ENCODE results near the gene HSD17B3. TPM values are rescaled to one million over a fixed set of nuclear protein-coding genes. Genes with fewer than 3 reads are reported as not detected.
"Not testable (repeated sequence)": the region's sequence is repeated elsewhere in the genome, so short reads cannot be mapped to it uniquely, and the experiment has no call there.

Gene HSD17B3
- total and polyA plus RNA-seq, 5 donors from 2014 or later: 1.5 TPM; not detected in 4

GRCh38 chr9:96321515-96321914 lies 19.5 kb upstream of the HSD17B3 start:
- Mint-ChIP-seq H3K36me3 (peaks cover 11% of the 10 kb centered on the region), H3K27ac (no peak overlapping the region)

GRCh38 chr9:96320749-96321280 lies 18.8 kb upstream of the HSD17B3 start:
- no peak overlapping the region for H3K4me3 Mint-ChIP-seq
- no peaks in the 10 kb centered on the region for H3K9me3 ChIP-seq (ENCODE audit: control insufficient read depth in 2 of 2, low read length in 2 of 2)
- peak overlapping the region in 1 of 3 donors; percentile 11 for H3K27ac Mint-ChIP-seq

More at GRCh38 chr9:96321515-96321914, 19.5 kb upstream of the HSD17B3 start:
- peaks cover 0 to 2% (median 0%) of the 10 kb centered on the region in 4 donors for H3K4me1 Mint-ChIP-seq
- ATAC-seq (ENCODE audit: low read depth in 2 of 2): no peak
- no peak for DNase-seq
- Histone ChIP-seq H3K4me3 (ENCODE audit: low read depth, low read length) (no peak overlapping the region), H3K9me3 (ENCODE audit: control insufficient read depth in 2 of 2, low read length in 2 of 2) (no peaks in the 10 kb centered on the region), H3K27me3 (ENCODE audit: control insufficient read depth, insufficient read depth, low read length) (no peaks in the 10 kb centered on the region), H3K4me1 (ENCODE audit: control insufficient read depth, insufficient read depth, low read length, poor library complexity, severe bottlenecking) (no peaks in the 10 kb centered on the region), H3K27ac (ENCODE audit: insufficient read depth, low read length, poor library complexity, severe bottlenecking) (no peak overlapping the region), H3K36me3 (ENCODE audit: control insufficient read depth, insufficient read depth, low read length) (peaks cover 4% of the 10 kb centered on the region)
- no peaks in the 10 kb centered on the region for H3K9me3 Mint-ChIP-seq
- H3K27me3 Mint-ChIP-seq: peaks cover 4% of the 10 kb centered on the region
- no peak overlapping the region for H3K4me3 Mint-ChIP-seq

DNA sequence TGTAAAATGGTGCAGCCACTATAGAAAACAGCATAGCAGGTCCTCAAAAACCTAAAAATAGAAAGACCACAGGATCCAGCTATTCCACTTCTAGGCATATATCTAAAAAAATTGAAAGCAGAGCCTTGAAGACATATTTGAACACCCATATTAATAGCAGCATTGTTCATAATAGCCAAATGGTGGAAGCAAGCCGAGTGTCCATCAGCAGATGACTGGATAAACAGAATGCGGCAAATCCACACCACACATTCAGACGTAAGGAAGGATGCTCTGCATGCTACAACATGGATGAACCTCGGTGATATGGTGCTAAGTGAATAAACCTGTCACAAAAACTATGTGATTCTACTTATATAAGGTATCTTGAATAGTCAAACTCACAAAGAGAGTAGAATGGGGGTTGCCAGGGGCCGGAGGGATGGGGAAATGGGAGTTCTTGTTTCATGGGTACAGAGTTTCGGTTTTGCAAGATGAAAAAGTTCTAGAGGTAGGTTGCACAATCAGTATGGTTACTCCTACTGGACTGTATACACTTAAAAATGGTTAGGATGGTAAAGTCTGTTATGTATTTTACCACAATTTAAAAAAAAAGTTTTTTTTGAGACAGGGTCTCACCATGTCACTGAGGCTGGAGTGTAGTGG lies 17.1 kb upstream of the HSD17B3 start:
- H3K36me3 ChIP-seq (ENCODE audit: control insufficient read depth, insufficient read depth, low read length): peaks cover 4% of the 10 kb centered on the region
- peaks cover 0 to 2% (median 0%) of the 10 kb centered on the region in 7 donors for H3K9me3 Mint-ChIP-seq
- H3K27ac Mint-ChIP-seq: no peak overlapping the region
- H3K27me3 Mint-ChIP-seq: peaks cover 4% of the 10 kb centered on the region
- ATAC-seq (ENCODE audit: low read depth in 2 of 2) (no peak), DNase-seq (no peak)
- peaks cover 14% of the 10 kb centered on the region for H3K36me3 Mint-ChIP-seq
- H3K4me1 ChIP-seq (ENCODE audit: control insufficient read depth, insufficient read depth, low read length, poor library complexity, severe bottlenecking): no peaks in the 10 kb centered on the region
- H3K9me3 ChIP-seq (ENCODE audit: control insufficient read depth in 2 of 2, low read length in 2 of 2): no peaks in the 10 kb centered on the region
- no peak overlapping the region for H3K27ac ChIP-seq (ENCODE audit: insufficient read depth, low read length, poor library complexity, severe bottlenecking)
- H3K4me3 Mint-ChIP-seq: no peak overlapping the region
- H3K4me1 Mint-ChIP-seq: peaks cover 0 to 2% (median 0%) of the 10 kb centered on the region in 4 donors
- H3K4me3 ChIP-seq (ENCODE audit: low read depth, low read length): no peak overlapping the region
- no peaks in the 10 kb centered on the region for H3K27me3 ChIP-seq (ENCODE audit: control insufficient read depth, insufficient read depth, low read length)

More at GRCh38 chr9:96320749-96321280, 18.8 kb upstream of the HSD17B3 start:
- H3K36me3 Mint-ChIP-seq: peaks cover 11% of the 10 kb centered on the region
- no peaks in the 10 kb centered on the region for H3K9me3 Mint-ChIP-seq
- peaks cover 4% of the 10 kb centered on the region for H3K27me3 Mint-ChIP-seq
- ATAC-seq (ENCODE audit: low read depth in 2 of 2): no peak
- DNase-seq: no peak
- Histone ChIP-seq H3K27me3 (ENCODE audit: control insufficient read depth, insufficient read depth, low read length) (no peaks in the 10 kb centered on the region), H3K4me1 (ENCODE audit: control insufficient read depth, insufficient read depth, low read length, poor library complexity, severe bottlenecking) (no peaks in the 10 kb centered on the region), H3K4me3 (ENCODE audit: low read depth, low read length) (no peak overlapping the region), H3K27ac (ENCODE audit: insufficient read depth, low read length, poor library complexity, severe bottlenecking) (no peak overlapping the region), H3K36me3 (ENCODE audit: control insufficient read depth, insufficient read depth, low read length) (peaks cover 4% of the 10 kb centered on the region)
- H3K4me1 Mint-ChIP-seq: peaks cover 0 to 2% (median 0%) of the 10 kb centered on the region in 4 donors

GRCh38 chr9:96317335-96317980 lies 15.5 kb upstream of the HSD17B3 start:
- no peaks in the 10 kb centered on the region for H3K4me1 ChIP-seq (ENCODE audit: control insufficient read depth, insufficient read depth, low read length, poor library complexity, severe bottlenecking)
- peaks cover 4% of the 10 kb centered on the region for H3K36me3 ChIP-seq (ENCODE audit: control insufficient read depth, insufficient read depth, low read length)
- peaks cover 11 to 14% of the 10 kb centered on the region in 2 experiments for H3K9me3 ChIP-seq (ENCODE audit: control insufficient read depth in 2 of 2, low read length in 2 of 2)
- Mint-ChIP-seq H3K27me3 (peaks cover 5% of the 10 kb centered on the region), H3K4me3 (no peak overlapping the region), H3K36me3 (peaks cover 14% of the 10 kb centered on the region), H3K4me1 (peaks cover 0 to 2% (median 0%) of the 10 kb centered on the region in 4 donors), H3K9me3 (peaks cover 0 to 8% (median 0%) of the 10 kb centered on the region in 7 donors), H3K27ac (no peak overlapping the region)
- DNase-seq (peak; percentile 7 to 58 (median 34)), ATAC-seq (ENCODE audit: low read depth in 2 of 2) (no peak)
- no peaks in the 10 kb centered on the region for H3K27me3 ChIP-seq (ENCODE audit: control insufficient read depth, insufficient read depth, low read length)
- no peak overlapping the region for H3K27ac ChIP-seq (ENCODE audit: insufficient read depth, low read length, poor library complexity, severe bottlenecking)
- H3K4me3 ChIP-seq (ENCODE audit: low read depth, low read length): no peak overlapping the region

DNA sequence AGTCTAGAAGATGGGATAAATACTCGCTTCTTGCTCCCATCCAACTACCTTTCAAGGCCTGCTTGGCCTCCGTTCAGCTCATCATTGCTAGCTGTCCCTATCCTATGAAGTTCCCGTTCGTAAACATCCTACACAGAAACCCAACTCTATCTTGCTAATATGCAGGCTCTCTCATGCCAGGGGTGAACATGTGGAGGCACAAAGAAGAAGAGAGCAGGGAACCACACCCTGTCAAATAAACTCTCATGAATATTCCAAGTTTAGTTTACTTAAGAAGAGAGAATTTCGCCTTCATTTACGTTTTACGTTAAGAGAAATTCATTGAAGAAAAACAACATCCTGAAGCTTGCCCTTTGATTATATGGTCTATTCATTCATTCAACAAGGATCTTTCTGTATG lies 7.9 kb upstream of the HSD17B3 start:
- no peak overlapping the region for H3K27ac Mint-ChIP-seq
- DNase-seq (no peak), ATAC-seq (ENCODE audit: low read depth in 2 of 2) (no peak)
- H3K4me1 ChIP-seq (ENCODE audit: control insufficient read depth, insufficient read depth, low read length, poor library complexity, severe bottlenecking): no peaks in the 10 kb centered on the region
- no peak overlapping the region for H3K4me3 Mint-ChIP-seq
- H3K9me3 ChIP-seq (ENCODE audit: control insufficient read depth in 2 of 2, low read length in 2 of 2): peaks cover 12 to 15% of the 10 kb centered on the region in 2 experiments
- H3K4me3 ChIP-seq (ENCODE audit: low read depth, low read length): no peak overlapping the region
- peaks cover 6% of the 10 kb centered on the region for H3K27me3 Mint-ChIP-seq
- no peaks in the 10 kb centered on the region for H3K4me1 Mint-ChIP-seq
- H3K36me3 Mint-ChIP-seq: peaks cover 3% of the 10 kb centered on the region
- H3K27me3 ChIP-seq (ENCODE audit: control insufficient read depth, insufficient read depth, low read length): peaks cover 2% of the 10 kb centered on the region
- no peak overlapping the region for H3K27ac ChIP-seq (ENCODE audit: insufficient read depth, low read length, poor library complexity, severe bottlenecking)
- peaks cover 0 to 15% (median 2%) of the 10 kb centered on the region in 7 donors for H3K9me3 Mint-ChIP-seq
- H3K36me3 ChIP-seq (ENCODE audit: control insufficient read depth, insufficient read depth, low read length): no peaks in the 10 kb centered on the region

DNA sequence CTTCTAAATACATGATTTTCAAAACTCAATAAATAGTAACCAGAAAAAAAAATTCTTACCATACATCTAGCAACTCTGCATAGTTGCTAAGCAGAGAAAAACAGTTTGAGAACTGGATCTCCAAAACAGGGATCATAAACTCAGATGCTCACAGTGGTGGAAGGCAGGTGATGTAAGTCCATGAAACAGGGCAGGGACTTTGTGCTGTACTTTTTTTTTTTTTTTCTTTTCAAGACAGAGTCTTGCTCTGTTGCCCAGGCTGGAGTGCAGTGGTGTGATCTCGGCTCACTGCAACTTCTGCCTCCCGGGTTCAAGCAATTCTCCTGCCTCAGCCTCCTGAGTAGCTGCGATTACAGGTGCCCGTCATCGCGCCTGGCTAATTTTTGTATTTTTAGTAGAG lies 5.0 kb upstream of the HSD17B3 start:
- ATAC-seq (ENCODE audit: low read depth in 2 of 2); H3K4me1 Mint-ChIP-seq; H3K9me3 Mint-ChIP-seq; H3K4me3 ChIP-seq (ENCODE audit: low read depth, low read length); H3K9me3 ChIP-seq (ENCODE audit: control insufficient read depth in 2 of 2, low read length in 2 of 2); DNase-seq; H3K27ac Mint-ChIP-seq; H3K36me3 ChIP-seq (ENCODE audit: control insufficient read depth, insufficient read depth, low read length); H3K36me3 Mint-ChIP-seq; H3K4me3 Mint-ChIP-seq; H3K27me3 ChIP-seq (ENCODE audit: control insufficient read depth, insufficient read depth, low read length); H3K4me1 ChIP-seq (ENCODE audit: control insufficient read depth, insufficient read depth, low read length, poor library complexity, severe bottlenecking); H3K27ac ChIP-seq (ENCODE audit: insufficient read depth, low read length, poor library complexity, severe bottlenecking): not testable (repeated sequence)
- peaks cover 10% of the 10 kb centered on the region for H3K27me3 Mint-ChIP-seq

DNA sequence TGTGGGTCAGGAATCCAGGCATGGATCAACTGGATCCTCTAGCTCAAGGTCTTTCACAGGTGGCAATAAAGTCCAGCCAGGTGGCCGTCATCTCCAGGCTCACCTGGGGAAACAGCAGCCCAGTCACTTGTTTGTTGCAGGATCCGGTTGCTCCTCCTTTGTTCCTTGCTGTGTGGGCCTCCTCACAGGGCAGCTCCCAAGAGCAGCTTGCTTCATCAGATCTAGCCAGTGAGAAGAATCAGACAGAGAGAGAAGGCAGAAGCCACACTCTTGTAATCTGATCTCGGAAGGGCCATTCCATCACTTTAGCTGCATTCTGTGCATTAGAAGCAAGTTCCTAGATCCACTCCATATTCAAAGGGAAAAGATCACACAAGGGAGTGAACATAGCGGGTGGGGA lies 3.2 kb upstream of the HSD17B3 start:
- Mint-ChIP-seq H3K4me3 (no peak overlapping the region), H3K9me3 (peaks cover 0 to 4% (median 0%) of the 10 kb centered on the region in 7 donors), H3K27ac (no peak overlapping the region), H3K36me3 (no peaks in the 10 kb centered on the region), H3K27me3 (peaks cover 10% of the 10 kb centered on the region), H3K4me1 (no peaks in the 10 kb centered on the region)
- H3K4me1 ChIP-seq (ENCODE audit: control insufficient read depth, insufficient read depth, low read length, poor library complexity, severe bottlenecking): no peaks in the 10 kb centered on the region
- ATAC-seq (ENCODE audit: low read depth in 2 of 2) (no peak), DNase-seq (no peak)
- H3K9me3 ChIP-seq (ENCODE audit: control insufficient read depth in 2 of 2, low read length in 2 of 2): no peaks in the 10 kb centered on the region
- H3K36me3 ChIP-seq (ENCODE audit: control insufficient read depth, insufficient read depth, low read length): no peaks in the 10 kb centered on the region
- H3K27ac ChIP-seq (ENCODE audit: insufficient read depth, low read length, poor library complexity, severe bottlenecking): no peak overlapping the region
- no peak overlapping the region for H3K4me3 ChIP-seq (ENCODE audit: low read depth, low read length)
- peaks cover 4% of the 10 kb centered on the region for H3K27me3 ChIP-seq (ENCODE audit: control insufficient read depth, insufficient read depth, low read length)

Data from CD4-positive, CD25-positive, alpha-beta regulatory T cell (primary cell).